ENCODE measurements around the gene TIMM22. TPM values are rescaled to one million over a fixed set of nuclear protein-coding genes. Genes with fewer than 3 reads are reported as not detected.

TIMM22 gene
- total RNA-seq, 1 experiment from 2014 or later: 20.0 TPM

DNA sequence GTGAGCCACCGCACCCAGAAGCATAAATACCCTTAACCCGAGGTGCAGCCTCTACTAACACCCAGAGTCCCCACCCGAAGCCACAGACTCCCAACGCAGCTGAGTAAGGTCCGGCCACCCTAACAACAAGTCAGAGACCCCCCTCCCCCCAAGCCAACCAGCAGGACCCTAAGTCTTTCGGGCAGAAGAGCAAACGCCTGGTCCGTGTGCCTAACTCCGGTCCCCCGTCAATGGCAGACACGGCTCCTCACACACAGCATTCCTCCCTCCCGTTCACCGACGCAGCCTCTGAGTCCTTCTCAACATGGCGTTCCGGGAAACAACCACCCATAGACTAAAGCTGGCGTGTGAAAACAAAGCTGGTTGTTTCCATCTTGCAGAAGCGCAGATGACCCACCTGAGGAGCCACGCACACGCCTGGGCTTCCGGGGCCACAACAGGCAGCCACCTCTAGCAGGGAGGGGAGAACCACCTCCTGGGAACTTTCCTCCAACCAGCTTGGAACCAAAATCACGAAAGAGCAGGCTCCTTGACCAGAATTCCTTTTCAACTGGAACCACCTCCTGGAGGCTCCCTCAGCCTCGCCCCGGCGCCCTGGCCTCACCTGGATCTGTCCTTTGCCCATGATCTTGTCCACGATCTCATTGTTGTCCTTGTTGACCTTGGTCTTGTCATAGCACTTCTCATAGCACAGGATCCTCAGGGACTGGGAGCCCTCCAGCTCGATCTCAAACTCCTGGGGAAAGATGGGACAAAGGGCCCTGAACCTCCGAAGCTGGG lies 52.7 kb downstream of the TIMM22 start:
- H3K27ac ChIP-seq (ENCODE audit: low read depth, low read length, poor library complexity, severe bottlenecking): no peak overlapping the region
- no peaks in the 10 kb centered on the region for H3K36me3 ChIP-seq (ENCODE audit: insufficient read depth, low read length, poor library complexity, severe bottlenecking)
- TF ChIP-seq CTCF (conservative IDR thresholded peaks at IDR 0.05; ENCODE audit: low read depth, low read length) (no peak), EZH2 (IDR thresholded peaks at IDR 0.05; ENCODE audit: borderline replicate concordance, low read depth, low read length, poor library complexity, severe bottlenecking) (no peak)
- H3K27me3 ChIP-seq (replicated peaks; ENCODE audit: insufficient read depth, low read depth, low read length, poor library complexity): no peaks in the 10 kb centered on the region
- intact Hi-C loops (cut with micrococcal nuclease; ENCODE audit: unreplicated experiment): loop anchor here (10.0 kb wide), 1 partner anchor 45 kb away; no protein-coding TSS in a partner anchor
- BruUV-seq (replicated peaks): no TSS peak
- POLR2A ChIA-PET (ENCODE audit: low non-redundant PET): no interaction called here
- CTCF ChIA-PET: interaction anchor here (0.9 kb wide), 1 partner anchor 9 kb away, joined by 3 read pairs; no protein-coding TSS in a partner anchor
- H3K4me1 ChIP-seq (ENCODE audit: insufficient read depth, low read length, poor library complexity, severe bottlenecking): no peaks in the 10 kb centered on the region
- H3K4me3 ChIP-seq (ENCODE audit: low read depth, low read length, poor library complexity, severe bottlenecking): no peak overlapping the region
- H3K9me3 ChIP-seq (ENCODE audit: low read depth, low read length, poor library complexity, severe bottlenecking): no peaks in the 10 kb centered on the region
- no peak for DNase-seq (ENCODE audit: low spot score)

DNA sequence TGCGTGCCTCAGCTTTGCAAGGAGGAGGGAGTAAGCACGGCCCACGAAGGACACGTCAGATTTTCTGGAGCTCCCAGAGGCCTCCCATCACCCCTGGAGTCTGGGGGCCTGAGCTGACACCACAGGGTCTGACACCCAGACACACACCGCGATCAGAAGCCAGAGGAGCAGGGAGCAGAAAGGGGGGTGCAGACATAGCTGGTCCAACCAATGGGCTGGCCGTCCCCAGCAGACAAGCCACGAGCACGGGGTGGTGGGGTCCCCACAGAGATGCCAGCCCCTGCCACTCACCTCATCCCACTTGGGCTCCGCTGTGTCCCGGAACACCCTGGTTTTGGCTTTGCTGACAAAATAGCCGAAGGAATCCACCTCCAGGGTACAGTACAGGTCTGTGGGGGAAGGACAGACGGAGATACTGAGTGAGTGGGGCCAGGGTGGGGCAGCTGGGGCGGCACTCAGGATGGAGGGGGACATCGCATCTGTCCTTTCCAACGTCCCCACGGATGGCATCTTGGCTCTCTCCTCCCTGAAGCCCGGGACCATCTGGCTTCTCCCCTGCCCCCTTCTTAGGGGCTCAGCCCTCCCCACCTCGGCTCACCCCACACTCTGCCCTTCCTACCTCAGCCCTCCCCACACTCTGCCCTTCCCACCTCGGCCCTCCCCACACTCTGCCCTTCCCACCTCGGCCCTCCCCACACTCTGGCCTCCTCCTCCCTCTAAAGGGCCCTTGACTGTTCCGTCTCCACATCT lies 53.5 kb downstream of the TIMM22 start:
- Histone ChIP-seq H3K36me3 (ENCODE audit: insufficient read depth, low read length, poor library complexity, severe bottlenecking) (no peaks in the 10 kb centered on the region), H3K27me3 (replicated peaks; ENCODE audit: insufficient read depth, low read depth, low read length, poor library complexity) (no peaks in the 10 kb centered on the region), H3K4me3 (ENCODE audit: low read depth, low read length, poor library complexity, severe bottlenecking) (no peak overlapping the region), H3K4me1 (ENCODE audit: insufficient read depth, low read length, poor library complexity, severe bottlenecking) (no peaks in the 10 kb centered on the region), H3K27ac (ENCODE audit: low read depth, low read length, poor library complexity, severe bottlenecking) (no peak overlapping the region), H3K9me3 (ENCODE audit: low read depth, low read length, poor library complexity, severe bottlenecking) (no peaks in the 10 kb centered on the region)
- DNase-seq (ENCODE audit: low spot score): no peak
- intact Hi-C loops (cut with micrococcal nuclease; ENCODE audit: unreplicated experiment): loop anchor here (10.0 kb wide), 1 partner anchor 46 kb away; no protein-coding TSS in a partner anchor
- TF ChIP-seq EZH2 (IDR thresholded peaks at IDR 0.05; ENCODE audit: borderline replicate concordance, low read depth, low read length, poor library complexity, severe bottlenecking): no peak
- TF ChIP-seq CTCF (conservative IDR thresholded peaks at IDR 0.05; ENCODE audit: low read depth, low read length): no peak
- POLR2A ChIA-PET (ENCODE audit: low non-redundant PET): no interaction called here
- CTCF ChIA-PET: interaction anchor here (0.9 kb wide), 1 partner anchor 8 kb away, joined by 3 read pairs; no protein-coding TSS in a partner anchor
- BruUV-seq (replicated peaks): no TSS peak

DNA sequence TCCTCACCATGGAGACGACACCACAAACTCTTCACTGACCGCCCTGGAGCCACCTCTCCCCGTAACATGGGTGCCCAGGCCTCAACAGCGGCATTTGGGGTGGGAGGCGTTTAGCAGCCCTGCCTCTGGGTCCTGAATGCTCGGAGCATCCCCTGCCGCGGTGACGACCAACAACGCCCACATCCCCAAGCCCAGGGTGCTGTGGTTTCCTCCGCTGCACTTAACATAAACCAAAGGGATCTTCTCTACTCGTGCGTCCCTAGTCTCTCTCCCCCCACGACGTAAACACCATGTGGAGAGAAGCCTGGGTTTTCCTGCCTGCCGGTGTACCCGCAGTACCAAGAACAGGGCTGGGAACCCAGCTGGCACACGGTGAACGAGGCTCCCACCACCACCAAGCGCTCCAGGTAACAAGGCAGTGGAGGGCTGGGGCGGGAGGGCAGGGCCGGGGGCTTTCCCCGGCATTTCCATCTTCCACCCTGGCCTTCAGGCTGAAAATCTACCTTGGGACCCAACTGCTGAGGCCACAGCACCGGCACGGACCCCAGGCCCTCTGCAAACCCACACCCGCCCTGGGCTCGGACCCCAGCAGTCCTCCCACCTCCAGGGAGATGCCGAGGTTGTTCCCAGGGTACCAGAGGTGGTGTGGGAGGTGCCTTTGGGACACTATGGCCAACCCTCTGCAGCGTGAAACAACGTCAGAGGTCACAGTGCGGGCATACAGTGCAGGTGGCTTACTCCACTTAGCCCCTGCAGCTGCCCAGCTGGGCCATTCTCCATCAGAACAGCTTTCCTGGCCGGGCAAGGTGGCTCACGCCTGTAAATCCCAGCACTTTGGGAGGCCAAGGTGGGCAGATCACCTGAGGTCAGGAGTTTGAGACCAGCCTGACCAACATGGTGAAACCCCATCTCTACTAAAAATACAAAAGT lies 54.3 kb downstream of the TIMM22 start:
- intact Hi-C loops (cut with micrococcal nuclease; ENCODE audit: unreplicated experiment): loop anchor here (10.0 kb wide), 1 partner anchor 46 kb away; no protein-coding TSS in a partner anchor
- CTCF ChIA-PET: no interaction called here
- POLR2A ChIA-PET (ENCODE audit: low non-redundant PET): no interaction called here
- no peak for DNase-seq (ENCODE audit: low spot score)
- no TSS peak for BruUV-seq (replicated peaks)
- no peaks in the 10 kb centered on the region for H3K36me3 ChIP-seq (ENCODE audit: insufficient read depth, low read length, poor library complexity, severe bottlenecking)
- no peak overlapping the region for H3K27ac ChIP-seq (ENCODE audit: low read depth, low read length, poor library complexity, severe bottlenecking)
- TF ChIP-seq EZH2 (IDR thresholded peaks at IDR 0.05; ENCODE audit: borderline replicate concordance, low read depth, low read length, poor library complexity, severe bottlenecking) (no peak), CTCF (conservative IDR thresholded peaks at IDR 0.05; ENCODE audit: low read depth, low read length) (no peak)
- no peaks in the 10 kb centered on the region for H3K27me3 ChIP-seq (replicated peaks; ENCODE audit: insufficient read depth, low read depth, low read length, poor library complexity)
- no peak overlapping the region for H3K4me3 ChIP-seq (ENCODE audit: low read depth, low read length, poor library complexity, severe bottlenecking)
- no peaks in the 10 kb centered on the region for H3K9me3 ChIP-seq (ENCODE audit: low read depth, low read length, poor library complexity, severe bottlenecking)
- H3K4me1 ChIP-seq (ENCODE audit: insufficient read depth, low read length, poor library complexity, severe bottlenecking): no peaks in the 10 kb centered on the region

All from A673 (cell line).